Measurements from ENCODE around the gene CERS1.
A peak's percentile ranks its signal among the peaks of the same experiment; 100 is the strongest.

The CERS1 gene

GRCh38 chr19:18849838-18850400 is 46.0 kb downstream of the CERS1 start:
- CTCF ChIA-PET: interaction anchor here (0.7 kb wide), 1 partner anchor 16 kb away, joined by 3 read pairs; no protein-coding TSS in a partner anchor
- H3K4me1 ChIP-seq (ENCODE audit: control insufficient read depth, insufficient read depth, low read length): no peaks in the 10 kb centered on the region
- peaks cover 4 to 92% of the 10 kb centered on the region in 2 experiments; a peak in 1 of 3 replicates for H3K36me3 ChIP-seq (ENCODE audit: control insufficient read depth in 2 of 2, insufficient read depth in 1 of 2, low read length in 2 of 2)
- TF ChIP-seq ZNF518A (tag by site-specific recombination; conservative IDR thresholded peaks at IDR 0.05; ENCODE audit: low read depth) (no peak), WT1 (tag by site-specific recombination; IDR thresholded peaks at IDR 0.05) (no peak), ZFHX2 (tag by site-specific recombination; conservative IDR thresholded peaks at IDR 0.05) (no peak), HOXA7 (CRISPR knock-in tag; IDR thresholded peaks at IDR 0.05; ENCODE audit: borderline replicate concordance) (no peak), ZNF514 (tag by site-specific recombination; IDR thresholded peaks at IDR 0.05) (no peak), ZNF16 (tag by site-specific recombination; IDR thresholded peaks at IDR 0.05; ENCODE audit: low read depth) (no peak), ZNF600 (tag by site-specific recombination; IDR thresholded peaks at IDR 0.05) (no peak), BCL6B (tag by site-specific recombination; IDR thresholded peaks at IDR 0.05) (no peak)
- H3K27ac ChIP-seq (ENCODE audit: extremely low read depth, low read depth, low read length): no peak overlapping the region
- POLR2A ChIA-PET: interaction anchor here (1.2 kb wide), 1 partner anchor 9 kb away, joined by 3 read pairs; no protein-coding TSS in a partner anchor
- H3K9me3 ChIP-seq (ENCODE audit: control insufficient read depth, insufficient read depth, low read depth, low read length): no peaks in the 10 kb centered on the region
- H3K4me3 ChIP-seq (ENCODE audit: low read depth, low read length): no peak overlapping the region

GRCh38 chr19:18848878-18849661 is 46.9 kb downstream of the CERS1 start:
- H3K27ac ChIP-seq (ENCODE audit: extremely low read depth, low read depth, low read length): no peak overlapping the region
- no peaks in the 10 kb centered on the region for H3K4me1 ChIP-seq (ENCODE audit: control insufficient read depth, insufficient read depth, low read length)
- no peak overlapping the region for H3K4me3 ChIP-seq (ENCODE audit: low read depth, low read length)
- peaks cover 4 to 85% of the 10 kb centered on the region in 2 experiments; a peak in 1 of 3 replicates for H3K36me3 ChIP-seq (ENCODE audit: control insufficient read depth in 2 of 2, insufficient read depth in 1 of 2, low read length in 2 of 2)
- POLR2A ChIA-PET: interaction anchor here (1.4 kb wide), 1 partner anchor 12 kb away, joined by 3 read pairs; no protein-coding TSS in a partner anchor
- CTCF ChIA-PET: interaction anchor here (0.7 to 3.9 kb wide), 7 partner anchors 14 to 521 kb away, joined by 3 to 69 read pairs (median 3); partner anchors contain the start of gene UPF1
- no peaks in the 10 kb centered on the region for H3K9me3 ChIP-seq (ENCODE audit: control insufficient read depth, insufficient read depth, low read depth, low read length)
- TF ChIP-seq ZNF350 (tag by site-specific recombination; IDR thresholded peaks at IDR 0.05): no peak
- no peak for TF ChIP-seq ZNF112 (tag by site-specific recombination; IDR thresholded peaks at IDR 0.05)
- 0 out of 2 replicates have a peak, but pooled peaks have one; percentile 32 for TF ChIP-seq EGR2 (tag by site-specific recombination; IDR thresholded peaks at IDR 0.05; ENCODE audit: low read depth)
- no peak for TF ChIP-seq CTCF (tag by site-specific recombination; IDR thresholded peaks at IDR 0.05)
- TF ChIP-seq REST (tag by site-specific recombination; IDR thresholded peaks at IDR 0.05): no peak
- TF ChIP-seq ZNF391 (tag by site-specific recombination; IDR thresholded peaks at IDR 0.05; ENCODE audit: borderline replicate concordance, low read depth): no peak
- TF ChIP-seq ZBTB10 (tag by site-specific recombination; IDR thresholded peaks at IDR 0.05): no peak
- TF ChIP-seq ZFP69B (tag by site-specific recombination; IDR thresholded peaks at IDR 0.05): no peak

All from HEK293 (cell line).